B cell (primary cell): ENCODE measurements around the gene SNX32. TPM values are rescaled to one million over a fixed set of nuclear protein-coding genes. Genes with fewer than 3 reads are reported as not detected.

Experiments used
- ATAC-seq: fragments of 200-7000 bp; cut with Tn5 transposase; one replicate; pipeline ENCODE4 v1.10.0; 2021; ENCODE audit warnings: low read depth, mild to moderate bottlenecking, moderate number of reproducible peaks, moderate library complexity
- CTCF ChIA-PET: fragments of 350-600 bp; sonication (Branson Sonifier 250); formaldehyde crosslinking; loops from one replicate; lab custom pipeline; 2021; ENCODE audit warnings: antibody characterized with exemption, inconsistent platforms; lab: Charles Lee
- POLR2A ChIA-PET: fragments of 350-600 bp; sonication (Branson Sonifier 250); formaldehyde crosslinking; loops from one replicate; lab custom pipeline; 2021; ENCODE audit warnings: antibody characterized with exemption; lab: Charles Lee
- DNase-seq: peaks from one replicate; pipeline ENCODE4 v3.0.0; 2013
- H2AFZ ChIP-seq: 2 replicates; pipeline ENCODE4 v1.6.1; 2012; ENCODE audit warnings: mild to moderate bottlenecking, low read depth, low read length; ENCODE audit not compliant: insufficient read depth, poor library complexity, severe bottlenecking
- H3K27ac ChIP-seq, 2 donors: 1 replicate in 1 of 2; 2 replicates in 1 of 2; pipeline ENCODE4 v1.5.1; 2012 to 2013; ENCODE audit warnings: low read length in 2 of 2, mild to moderate bottlenecking in 2 of 2, moderate library complexity in 1 of 2
- H3K27me3 ChIP-seq, 4 experiments: fragments of 200-600 bp in 1 of 4; sonication (generic) in 1 of 4; replicated peaks in 1 of 4; 1 replicate in 2 of 4; 2 replicates in 2 of 4; pipeline versions ENCODE4 v1.6.1 to v1.7.0; 2013 to 2016; ENCODE audit warnings: low read length in 3 of 4, mild to moderate bottlenecking in 2 of 4, mixed read lengths in 1 of 4, moderate library complexity in 1 of 4; ENCODE audit not compliant: insufficient read depth in 4 of 4, control insufficient read depth in 3 of 4; ENCODE audit errors: control extremely low read depth in 1 of 4
- H3K36me3 ChIP-seq, 2 experiments: replicated peaks in 1 of 2; 1 replicate in 1 of 2; 2 replicates in 1 of 2; pipeline versions ENCODE4 v1.6.1 to v1.7.1; 2013; ENCODE audit warnings: low read length in 1 of 2; ENCODE audit not compliant: insufficient read depth in 2 of 2, control insufficient read depth in 1 of 2; ENCODE audit errors: control extremely low read depth in 1 of 2, extremely low read depth in 1 of 2
- H3K4me1 ChIP-seq, 2 donors: fragments of 200-600 bp in 1 of 2; sonication (generic) in 1 of 2; 1 replicate in 1 of 2; 2 replicates in 1 of 2; pipeline versions ENCODE4 v1.5.1 to v1.6.1; 2013 to 2017; ENCODE audit warnings: low read length in 2 of 2; ENCODE audit not compliant: control insufficient read depth in 2 of 2, insufficient read depth in 2 of 2
- H3K4me2 ChIP-seq: replicated peaks from 2 replicates; pipeline ENCODE3; 2012; ENCODE audit warnings: mild to moderate bottlenecking, low read depth, low read length; ENCODE audit not compliant: poor library complexity, severe bottlenecking
- H3K4me3 ChIP-seq, 5 experiments: fragments of 200-600 bp in 1 of 5; sonication (generic) in 1 of 5; 1 replicate in 3 of 5; 2 replicates in 2 of 5; pipeline versions ENCODE4 v1.5.1 to v1.7.0; 2011 to 2016; ENCODE audit warnings: low read length in 4 of 5, mild to moderate bottlenecking in 4 of 5, low read depth in 2 of 5, control low read depth in 1 of 5, moderate library complexity in 1 of 5; ENCODE audit not compliant: insufficient read depth in 1 of 5; ENCODE audit errors: control extremely low read depth in 1 of 5, extremely low read depth in 1 of 5
- H3K79me2 ChIP-seq: fragments of 200-600 bp; sonication (generic); one replicate; pipeline ENCODE4 v1.6.0; 2016; ENCODE audit warnings: low read length; ENCODE audit not compliant: control insufficient read depth, insufficient read depth
- H3K9ac ChIP-seq: fragments of 200-600 bp; sonication (generic); 2 replicates; pipeline ENCODE4 v1.6.1; 2017; ENCODE audit warnings: mild to moderate bottlenecking, low read length, moderate library complexity
- H3K9me3 ChIP-seq, 3 donors: one replicate each; pipeline versions ENCODE4 v1.6.1 to v1.7.1; 2013; ENCODE audit warnings: low read length in 2 of 3; ENCODE audit not compliant: control insufficient read depth in 2 of 3, insufficient read depth in 1 of 3; ENCODE audit errors: control extremely low read depth in 1 of 3
- H4K20me1 ChIP-seq: 2 replicates; pipeline ENCODE4 v1.6.0; 2012; ENCODE audit warnings: mild to moderate bottlenecking, low read length; ENCODE audit not compliant: insufficient read depth, control insufficient read depth, poor library complexity, severe bottlenecking
- H3K27ac Mint-ChIP-seq: one replicate; pipeline ENCODE4 v1.8.0; 2021; ENCODE audit warnings: mixed read lengths
- H3K27me3 Mint-ChIP-seq: one replicate; pipeline ENCODE4 v1.8.0; 2021; ENCODE audit warnings: mixed read lengths
- H3K4me1 Mint-ChIP-seq: one replicate; pipeline ENCODE4 v1.8.0; 2021; ENCODE audit warnings: mixed read lengths
- H3K4me3 Mint-ChIP-seq: one replicate; pipeline ENCODE4 v1.8.0; 2021; ENCODE audit warnings: mixed read lengths
- H3K9me3 Mint-ChIP-seq: one replicate; pipeline ENCODE4 v1.8.0; 2022; ENCODE audit warnings: mixed read lengths; ENCODE audit not compliant: insufficient read depth
- EZH2 ChIP-seq: IDR thresholded peaks from 2 replicates; pipeline ENCODE4 v1.6.1; 2012; ENCODE audit warnings: borderline replicate concordance, low read depth, mild to moderate bottlenecking, moderate library complexity, low read length; ENCODE audit not compliant: insufficient read depth, poor library complexity, severe bottlenecking
- WGBS: methylation state at CpG from one replicate; pipeline ENCODE4 v1.1.5; 2013; ENCODE audit warnings: missing lambda C conversion rate; ENCODE audit not compliant: insufficient coverage; 5-methylcytosine and 5-hydroxymethylcytosine counted together
- intact Hi-C: fragments of 100-400 bp; cut with micrococcal nuclease; formaldehyde crosslinking; loops from one replicate; pipeline ENCODE4 v1.10.0; 2022
- polyA plus RNA-seq: library from polyadenylated mRNA; depleted of rRNA; stranded (reverse); fragments of >200 nt; gene quantifications from 2 replicates; pipeline ENCODE4 v1.2.3, GENCODE V29; 2012
- total RNA-seq, 2 donors: library from RNA; stranded (reverse); fragments of 120-200 nt in 1 of 2; gene quantifications; 1 replicate in 1 of 2; 2 replicates in 1 of 2; pipeline versions ENCODE4 v1.2.3 to v1.2.4, GENCODE V29; 2013 to 2022
- TF ChIP-seq, protein P1 (sequence below): fragments of 200-600 bp; IDR thresholded peaks from one replicate; pipeline ENCODE4 v1.8.0; 2022; ENCODE audit warnings: antibody characterized with exemption, mild to moderate bottlenecking

The SNX32 gene
- total and polyA plus RNA-seq, 2 donors (not counting 1 experiment from before 2014, with no cell fraction given): 0.57 to 0.89 TPM

DNA sequence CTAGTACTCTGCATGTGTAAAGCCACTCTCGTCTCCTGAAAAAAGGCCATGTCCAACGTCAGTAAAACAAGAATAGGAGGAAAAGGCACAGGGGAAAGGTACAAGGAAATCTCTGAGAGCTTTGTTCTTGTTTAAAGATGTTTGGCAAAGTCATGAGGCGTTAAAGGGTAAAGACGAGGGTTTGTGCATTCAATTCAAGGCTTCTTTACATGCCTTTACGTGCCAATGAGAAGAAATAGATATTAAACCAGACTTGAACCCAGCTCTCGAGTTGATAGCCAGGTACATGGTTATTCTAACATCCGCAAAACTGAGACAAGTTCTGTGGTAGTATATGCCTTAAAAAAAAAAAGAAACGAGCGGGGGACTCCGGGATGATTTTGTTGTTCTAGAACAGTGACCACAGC, 24.9 kb downstream of the SNX32 start:
- H3K9ac ChIP-seq: peak overlapping the region; percentile 79
- ChIA-PET CTCF (interaction anchor here (1.4 to 8.6 kb wide), 6 partner anchors 13 to 244 kb away, joined by 3 to 244 read pairs (median 6); partner anchors contain the start of genes CCDC85B, EFEMP2, FIBP and PCNX3), POLR2A (interaction anchor here (0.6 to 4.8 kb wide), 14 partner anchors 8 to 293 kb away, joined by 3 to 65 read pairs (median 10); partner anchors contain the start of genes BANF1, CCDC85B, EIF1AD and FIBP)
- peak overlapping the region; percentile 77 to 89 for H3K27ac ChIP-seq
- intact Hi-C loops: loop anchor here (1.0 to 5.0 kb wide), 12 partner anchors 14 to 409 kb away; partner anchors contain the start of genes AP5B1, BANF1, C11orf68 and DRAP1
- Mint-ChIP-seq H3K4me1 (peaks cover 52% of the 10 kb centered on the region), H3K9me3 (no peaks in the 10 kb centered on the region), H3K27ac (peak overlapping the region; percentile 98), H3K4me3 (peak overlapping the region; percentile 92), H3K27me3 (no peaks in the 10 kb centered on the region)
- no peak for TF ChIP-seq EZH2
- TF ChIP-seq, protein P1, sequence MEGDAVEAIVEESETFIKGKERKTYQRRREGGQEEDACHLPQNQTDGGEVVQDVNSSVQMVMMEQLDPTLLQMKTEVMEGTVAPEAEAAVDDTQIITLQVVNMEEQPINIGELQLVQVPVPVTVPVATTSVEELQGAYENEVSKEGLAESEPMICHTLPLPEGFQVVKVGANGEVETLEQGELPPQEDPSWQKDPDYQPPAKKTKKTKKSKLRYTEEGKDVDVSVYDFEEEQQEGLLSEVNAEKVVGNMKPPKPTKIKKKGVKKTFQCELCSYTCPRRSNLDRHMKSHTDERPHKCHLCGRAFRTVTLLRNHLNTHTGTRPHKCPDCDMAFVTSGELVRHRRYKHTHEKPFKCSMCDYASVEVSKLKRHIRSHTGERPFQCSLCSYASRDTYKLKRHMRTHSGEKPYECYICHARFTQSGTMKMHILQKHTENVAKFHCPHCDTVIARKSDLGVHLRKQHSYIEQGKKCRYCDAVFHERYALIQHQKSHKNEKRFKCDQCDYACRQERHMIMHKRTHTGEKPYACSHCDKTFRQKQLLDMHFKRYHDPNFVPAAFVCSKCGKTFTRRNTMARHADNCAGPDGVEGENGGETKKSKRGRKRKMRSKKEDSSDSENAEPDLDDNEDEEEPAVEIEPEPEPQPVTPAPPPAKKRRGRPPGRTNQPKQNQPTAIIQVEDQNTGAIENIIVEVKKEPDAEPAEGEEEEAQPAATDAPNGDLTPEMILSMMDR: no peak
- H3K79me2 ChIP-seq: peaks cover 68% of the 10 kb centered on the region
- H2AFZ ChIP-seq: peak overlapping the region; percentile 85
- 0% methylated on average over 6 of the region's 10 CpGs for WGBS
- H3K4me3 ChIP-seq: peak overlapping the region; percentile 56 to 98 (median 95)
- no peaks in the 10 kb centered on the region for H3K27me3 ChIP-seq
- H3K36me3 ChIP-seq: peaks cover 0 to 53% of the 10 kb centered on the region in 2 experiments
- DNase-seq: no peak
- no peak for ATAC-seq
- no peaks in the 10 kb centered on the region for H3K9me3 ChIP-seq
- H4K20me1 ChIP-seq: peaks cover 63% of the 10 kb centered on the region
- peak overlapping the region; percentile 94 for H3K4me2 ChIP-seq
- H3K4me1 ChIP-seq: peaks cover 27 to 55% of the 10 kb centered on the region in 2 donors
